NCI-H526 (cell line): ENCODE results near the gene BCL2.

Experiments used
- DNase-seq, 2 experiments: peaks; one replicate each; lab custom pipeline; 2025; lab: John Stamatoyannopoulos, UW

Gene BCL2

DNA sequence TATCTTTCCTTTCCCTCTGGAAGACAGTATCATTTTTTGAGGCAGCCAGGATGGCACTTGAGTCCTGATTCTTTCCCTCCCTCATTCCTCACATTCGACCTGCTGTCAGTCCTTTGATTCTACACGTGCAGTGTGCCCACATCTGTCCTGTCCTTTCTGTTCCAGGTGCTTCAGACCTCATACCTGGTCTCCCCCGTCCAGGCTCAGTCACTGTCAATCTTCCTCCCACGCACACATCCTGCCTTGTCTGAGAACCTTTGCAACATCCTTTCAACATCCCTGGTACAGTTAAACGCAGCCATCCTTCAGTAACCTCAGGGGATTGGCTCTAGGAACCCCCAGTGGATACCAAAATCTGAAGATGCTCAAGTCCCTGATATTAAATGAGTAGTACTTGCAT, 10.1 kb downstream of the BCL2 start:
- no peak for DNase-seq

DNA sequence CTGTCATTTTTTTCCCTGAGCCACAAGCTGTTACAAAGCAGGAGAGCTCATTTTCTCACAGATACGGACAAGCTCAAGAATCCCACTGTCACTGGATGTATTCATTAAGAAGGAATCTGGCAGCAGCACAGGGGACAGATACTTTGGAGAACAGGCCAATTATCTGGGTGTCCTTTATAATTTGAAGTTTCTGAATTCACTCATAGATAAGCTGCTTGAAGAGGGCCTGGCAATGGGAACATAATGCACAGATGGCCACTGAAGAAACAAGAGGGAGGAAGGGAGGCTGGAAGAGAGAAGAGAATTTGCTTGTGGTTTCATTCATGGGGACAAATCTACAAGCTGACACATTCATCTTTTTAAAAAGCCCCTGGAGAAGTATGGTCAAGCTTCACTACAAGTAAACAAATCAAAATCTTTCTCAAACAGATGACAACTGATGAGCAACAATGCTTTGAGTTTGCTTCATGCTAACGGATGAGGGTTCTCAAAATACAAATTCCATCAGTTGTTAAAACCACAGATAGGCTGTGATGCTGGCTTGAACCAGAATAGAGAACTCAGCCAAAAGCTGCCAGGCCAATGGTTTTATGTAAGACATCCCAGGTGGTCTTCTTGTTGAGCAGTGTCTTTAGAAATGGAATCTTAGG, 11.9 kb downstream of the BCL2 start:
- DNase-seq: no peak

GRCh38 chr18:63306819-63307550, 12.6 kb downstream of the BCL2 start:
- DNase-seq: no peak

- no peak for DNase-seq
Measured at GRCh38 chr18:63306249-63306648, 13.3 kb downstream of the BCL2 start.

- DNase-seq: no peak
Measured at GRCh38 chr18:63303547-63303946, 16.0 kb downstream of the BCL2 start.

DNA sequence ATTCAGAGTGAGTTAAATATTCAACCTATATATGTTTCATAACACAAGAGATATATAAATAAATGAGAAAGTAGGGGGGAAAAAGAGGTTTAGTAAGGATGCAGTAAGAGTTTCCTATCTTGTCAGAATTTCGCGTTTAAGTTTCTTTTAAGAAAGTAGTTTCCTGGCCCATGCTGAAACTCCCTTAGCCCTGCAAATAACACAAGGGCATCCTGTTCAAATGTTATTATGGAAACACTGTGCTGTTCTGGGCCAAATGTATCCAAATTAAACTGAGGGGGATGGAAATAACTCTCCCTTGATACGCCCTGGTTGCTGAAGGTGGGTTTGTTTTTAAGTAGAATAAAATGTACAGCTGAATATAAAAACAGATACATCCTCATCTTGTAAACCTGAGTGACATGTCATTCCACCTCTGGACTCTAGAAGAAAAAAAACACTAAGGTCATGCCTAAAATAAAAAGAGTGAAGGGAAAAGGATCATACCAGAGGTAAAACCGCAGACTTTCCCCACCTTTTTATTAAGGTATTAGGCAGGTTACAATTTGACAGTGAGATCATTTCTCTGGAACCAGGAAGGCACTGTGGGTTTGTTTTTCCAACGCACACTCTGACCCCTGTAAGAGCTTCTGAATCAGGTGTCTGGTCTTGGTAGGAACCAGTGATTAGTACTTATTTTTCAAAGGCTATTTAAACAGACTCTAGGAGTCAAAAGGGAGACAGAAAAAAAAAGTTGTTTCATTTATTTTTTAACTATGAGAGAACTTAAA, 16.7 kb downstream of the BCL2 start:
- no peak for DNase-seq

DNA sequence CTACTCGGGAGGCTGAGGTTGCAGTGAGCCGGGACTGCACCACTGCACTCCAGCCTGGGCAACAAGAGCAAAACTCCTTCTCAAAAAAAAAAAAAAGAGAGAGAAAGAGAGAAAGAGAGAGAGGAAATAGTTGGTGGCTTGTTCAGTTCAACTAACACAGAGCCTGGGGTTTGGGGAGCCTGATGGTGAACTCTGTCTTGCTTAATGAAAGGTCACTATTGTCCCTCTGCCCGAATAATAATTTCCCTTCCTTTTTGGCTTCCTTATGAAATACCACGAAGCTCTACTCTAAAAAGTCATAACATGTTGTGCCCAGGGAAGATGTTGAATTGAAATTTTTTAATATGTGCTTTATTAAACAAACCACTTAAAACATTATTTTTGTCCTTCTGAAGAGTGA, 17.3 kb downstream of the BCL2 start:
- DNase-seq: no peak

- DNase-seq: no peak
Measured at GRCh38 chr18:63301434-63301833, 18.1 kb downstream of the BCL2 start.

DNA sequence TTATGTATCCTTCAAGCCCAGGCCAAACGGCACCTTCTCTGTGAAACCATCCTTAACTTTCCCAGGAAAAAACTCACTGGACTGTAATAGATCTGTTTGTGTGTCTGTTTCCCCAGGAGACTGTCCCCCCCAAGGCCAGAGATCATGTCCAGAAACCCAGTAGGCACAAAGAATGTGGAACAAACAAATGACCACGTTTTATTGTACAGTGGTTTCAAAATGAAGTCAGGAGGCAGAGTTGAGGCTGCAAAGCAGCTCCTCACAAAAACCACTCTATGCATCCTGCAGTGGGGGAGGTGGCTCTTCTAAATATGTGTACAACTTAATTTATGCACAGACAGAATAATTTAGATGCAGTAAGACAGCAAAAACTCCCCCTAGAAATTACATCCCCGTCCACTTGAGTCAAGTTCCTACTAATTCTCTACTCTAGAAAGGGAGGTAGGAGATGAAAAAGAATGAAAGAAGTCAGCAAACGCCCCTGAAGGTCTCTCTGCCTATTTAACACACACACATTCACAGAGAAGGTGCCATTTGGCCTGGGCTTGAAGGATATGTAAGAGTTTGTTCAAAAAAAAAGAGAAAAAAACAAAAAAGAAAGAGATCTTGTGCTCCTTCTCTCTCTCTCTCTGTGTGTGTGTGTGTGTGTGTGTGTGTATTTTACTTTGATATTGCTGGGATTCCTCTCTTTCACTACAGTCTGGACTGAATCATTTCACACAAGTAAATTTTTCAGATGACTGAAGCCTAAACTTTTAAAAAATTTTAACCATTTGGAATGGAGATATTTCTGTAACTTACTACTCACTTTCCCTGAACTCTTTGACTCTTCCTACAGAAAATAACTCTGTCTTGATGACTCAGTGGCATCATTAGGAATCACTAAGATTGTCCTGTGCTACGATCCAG, 19.5 kb downstream of the BCL2 start:
- no peak for DNase-seq

DNA sequence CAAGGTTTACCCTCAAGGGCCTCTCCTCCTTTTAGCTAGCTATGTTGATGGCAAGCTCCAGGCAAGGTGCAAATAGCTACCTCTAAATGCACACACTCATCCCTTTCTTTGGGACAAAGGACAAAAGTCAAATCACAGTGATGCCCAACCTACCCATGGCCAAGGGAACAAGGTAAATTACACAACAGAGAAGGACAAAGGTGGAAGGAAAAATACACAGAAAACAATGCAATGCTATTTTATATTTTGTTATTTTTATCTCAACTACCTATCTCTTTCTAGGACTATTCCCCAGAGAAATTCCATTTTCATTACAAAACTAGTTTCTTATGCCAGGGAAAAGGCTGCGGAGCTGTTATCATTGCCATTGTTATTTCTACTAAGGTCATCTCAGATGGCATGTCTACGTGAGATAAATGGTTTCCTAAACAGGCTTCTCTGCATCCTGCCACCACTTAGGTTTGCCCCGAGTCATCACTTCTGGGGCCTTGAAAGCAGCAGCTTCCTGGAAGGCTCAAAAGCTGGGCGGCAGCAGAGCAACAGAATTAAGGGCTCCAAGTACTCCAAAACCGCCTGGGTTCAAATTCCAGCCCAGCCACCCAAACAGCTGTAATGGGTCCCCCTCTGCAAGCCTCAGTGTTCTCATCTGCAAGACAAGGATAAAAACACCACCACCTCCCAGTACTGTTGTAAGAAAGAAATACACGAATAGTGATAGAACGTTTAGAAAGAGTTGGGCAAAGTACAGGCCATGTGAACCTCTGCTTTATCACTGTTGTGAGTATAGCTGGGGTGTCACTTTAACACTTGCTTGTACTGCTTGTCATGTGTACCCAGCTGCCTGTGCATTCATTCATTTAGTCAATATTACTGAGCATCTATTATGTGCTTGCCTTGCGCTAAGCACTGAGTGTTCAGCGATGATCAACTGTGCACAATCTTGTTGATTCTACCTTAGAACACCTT, 20.9 kb downstream of the BCL2 start:
- DNase-seq: no peak

GRCh38 chr18:63297687-63298399, 21.7 kb downstream of the BCL2 start:
- DNase-seq: peak; percentile 91 to 94

GRCh38 chr18:63293935-63294334, 25.6 kb downstream of the BCL2 start:
- DNase-seq: no peak

DNA sequence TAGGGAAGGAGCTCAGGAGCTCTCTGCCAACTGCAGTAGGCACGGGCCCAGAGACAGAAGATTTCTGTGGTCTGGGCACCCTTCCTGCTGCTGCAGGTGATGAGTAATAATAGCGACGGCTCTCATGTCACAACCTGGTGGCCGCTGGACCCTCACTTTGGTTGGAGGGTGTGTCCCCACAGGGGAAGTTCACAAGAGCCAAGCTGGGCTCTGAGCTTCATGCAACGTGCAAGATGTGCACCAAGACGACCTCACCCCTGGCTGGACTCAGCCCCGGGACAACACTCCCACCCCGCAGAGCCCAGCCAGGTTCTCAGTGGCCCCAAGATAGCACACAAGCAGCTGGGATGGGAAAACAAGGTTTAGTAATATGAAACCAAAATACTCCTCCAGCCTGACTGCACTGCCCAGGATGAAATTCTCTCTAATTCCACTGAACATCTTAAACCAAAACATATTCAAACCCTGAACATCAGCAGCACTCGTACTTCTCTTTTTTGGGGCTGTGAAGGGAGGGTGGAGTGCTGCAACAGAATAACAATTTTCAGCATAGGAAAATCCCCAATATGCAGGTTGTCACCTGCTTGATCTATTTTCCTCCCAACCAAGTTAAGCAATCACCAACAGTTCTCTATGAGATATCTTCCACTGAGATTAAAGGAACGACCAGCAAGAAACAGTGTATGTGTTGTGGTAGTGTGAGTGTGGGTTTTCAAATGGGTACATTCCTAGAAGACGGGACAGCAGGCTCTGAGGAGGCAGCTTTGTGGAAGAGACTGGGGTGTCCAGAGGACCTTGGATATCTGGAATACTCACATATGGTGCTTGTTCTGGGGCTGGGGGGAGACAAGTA, 26.5 kb downstream of the BCL2 start:
- DNase-seq: no peak

DNA sequence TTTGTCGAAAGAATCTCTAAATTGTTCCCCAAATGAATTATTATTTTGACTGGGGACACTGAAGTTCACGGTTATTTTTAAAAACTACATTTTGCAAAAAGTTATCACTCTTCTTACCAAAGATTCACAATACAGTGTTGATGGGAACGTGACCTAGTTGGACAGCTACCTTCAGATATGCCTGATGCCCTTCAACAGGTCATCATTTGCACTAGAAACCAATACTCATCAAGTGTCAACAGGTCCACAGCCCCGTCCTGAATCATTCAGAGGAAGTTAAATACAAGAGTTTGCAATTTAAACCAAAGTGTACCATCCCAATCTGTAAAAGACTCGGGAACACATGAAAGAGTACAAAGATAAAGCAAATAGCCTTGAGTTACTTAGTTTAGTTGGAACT, 28.3 kb downstream of the BCL2 start:
- no peak for DNase-seq

GRCh38 chr18:63290821-63291200, 28.8 kb downstream of the BCL2 start:
- DNase-seq: no peak

DNA sequence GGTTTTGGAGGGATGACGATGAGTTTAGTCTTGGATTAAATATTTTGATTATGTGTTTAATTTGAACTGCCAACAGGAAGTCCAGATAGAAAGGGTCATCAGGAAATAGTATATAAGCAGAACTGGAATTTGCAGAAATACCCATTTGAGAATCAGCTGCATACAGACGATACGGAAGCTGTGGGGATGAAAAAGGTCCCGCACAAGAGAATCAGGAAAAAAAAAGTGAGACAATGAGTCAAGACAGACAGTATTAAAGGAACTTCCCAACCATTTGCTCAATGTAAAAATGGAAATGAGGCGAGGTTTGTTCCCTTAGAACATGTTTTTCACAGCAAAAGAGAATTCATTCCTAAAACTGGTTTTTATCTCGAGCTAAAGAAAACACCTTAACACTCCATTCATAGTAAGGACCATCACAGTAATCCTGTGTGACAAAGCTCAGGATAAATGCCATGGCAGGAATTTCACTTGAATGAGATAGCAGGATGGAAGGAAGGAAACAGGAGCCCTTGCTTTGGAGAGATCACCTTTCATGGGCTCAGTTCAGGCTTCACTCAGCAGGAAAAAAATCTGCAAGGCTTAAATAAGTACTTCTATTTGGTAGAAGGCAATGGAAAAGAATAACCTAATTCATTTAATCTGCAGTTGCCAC, 29.3 kb downstream of the BCL2 start:
- DNase-seq: no peak

GRCh38 chr18:63288311-63288710, 31.3 kb downstream of the BCL2 start:
- no peak for DNase-seq

DNA sequence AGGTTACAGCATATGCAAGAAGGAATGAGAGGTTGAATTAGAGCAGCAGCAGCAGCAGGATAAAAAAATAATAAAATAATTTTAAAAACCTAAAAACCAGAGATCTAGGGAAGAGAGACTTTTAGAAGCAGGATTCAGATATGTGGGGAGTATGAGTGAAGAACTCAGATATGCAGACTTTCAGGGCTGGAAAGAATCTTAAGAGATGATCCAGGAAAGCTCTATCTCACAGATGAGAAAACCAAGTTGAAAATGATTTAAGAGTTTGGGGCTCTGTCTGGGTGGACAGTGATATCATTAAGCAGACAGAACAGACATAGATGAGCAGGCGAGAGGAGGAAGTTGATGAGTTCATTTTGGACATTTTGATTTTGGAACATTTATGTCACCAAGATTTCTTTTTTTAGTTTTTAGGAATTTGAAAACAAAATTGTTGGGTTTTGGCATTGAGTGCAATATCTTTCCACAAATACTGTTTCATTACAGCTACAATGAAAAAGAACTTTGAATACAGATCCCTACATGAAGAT, 31.8 kb downstream of the BCL2 start:
- no peak for DNase-seq
